Astrocyte (in vitro differentiated cells and primary cell): Measurements from ENCODE around the gene PLXDC2. TPM values are rescaled to one million over a fixed set of nuclear protein-coding genes. Genes with fewer than 3 reads are reported as not detected.

Experiments
- DNase-seq: peaks from one replicate; pipeline ENCODE4 v3.0.0-alpha.2; 2010; ENCODE audit warnings: low read depth
- FAIRE-seq: peaks from 2 replicates; lab custom pipeline; 2011; peaks lifted over from hg19 to GRCh38; lab: Jason Lieb, UNC
- H2AFZ ChIP-seq: 2 replicates; pipeline ENCODE4 v1.6.0; 2012; ENCODE audit warnings: low read depth, low read length, inconsistent platforms
- H3K27ac ChIP-seq: 2 replicates; pipeline ENCODE4 v1.5.1; 2011; ENCODE audit warnings: low read depth, low read length, inconsistent platforms
- H3K27me3 ChIP-seq: 2 replicates; pipeline ENCODE4 v1.6.0; 2011; ENCODE audit warnings: low read length, inconsistent platforms; ENCODE audit not compliant: insufficient read depth
- H3K36me3 ChIP-seq: 2 replicates; pipeline ENCODE4 v1.5.1; 2011; ENCODE audit warnings: low read length, inconsistent platforms; ENCODE audit not compliant: insufficient read depth
- H3K4me1 ChIP-seq: 2 replicates; pipeline ENCODE4 v1.5.1; 2011; ENCODE audit warnings: low read length, inconsistent platforms; ENCODE audit not compliant: insufficient read depth
- H3K4me2 ChIP-seq: 2 replicates; pipeline ENCODE4 v1.6.0; 2012; ENCODE audit warnings: low read length, inconsistent platforms
- H3K4me3 ChIP-seq: 2 replicates; pipeline ENCODE4 v1.5.1; 2011; ENCODE audit warnings: low read depth, mild to moderate bottlenecking, low read length, inconsistent platforms; ENCODE audit not compliant: insufficient read depth
- H3K79me2 ChIP-seq: 2 replicates; pipeline ENCODE4 v1.6.0; 2012; ENCODE audit warnings: mild to moderate bottlenecking, low read length, inconsistent platforms; ENCODE audit not compliant: insufficient read depth
- H3K9ac ChIP-seq: 2 replicates; pipeline ENCODE4 v1.6.0; 2012; ENCODE audit warnings: mild to moderate bottlenecking, low read length, inconsistent platforms
- H3K9me3 ChIP-seq: 2 replicates; pipeline ENCODE4 v1.5.1; 2012; ENCODE audit warnings: low read depth, mild to moderate bottlenecking, low read length, inconsistent platforms; ENCODE audit not compliant: insufficient read depth
- H4K20me1 ChIP-seq: 2 replicates; pipeline ENCODE4 v1.6.0; 2012; ENCODE audit warnings: low read length, inconsistent platforms; ENCODE audit not compliant: insufficient read depth
- H3K27ac Mint-ChIP-seq: one replicate; pipeline ENCODE4 v1.8.0; 2021; ENCODE audit warnings: mild to moderate bottlenecking, mixed read lengths; ENCODE audit not compliant: unreplicated experiment
- H3K27me3 Mint-ChIP-seq: one replicate; pipeline ENCODE4 v1.8.0; 2021; ENCODE audit warnings: low read depth, mixed read lengths; ENCODE audit not compliant: unreplicated experiment
- H3K36me3 Mint-ChIP-seq: one replicate; pipeline ENCODE4 v1.8.0; 2021; ENCODE audit warnings: low read depth, mixed read lengths; ENCODE audit not compliant: unreplicated experiment
- H3K4me1 Mint-ChIP-seq: one replicate; pipeline ENCODE4 v1.8.0; 2021; ENCODE audit warnings: low read depth, mixed read lengths; ENCODE audit not compliant: unreplicated experiment
- H3K4me3 Mint-ChIP-seq: one replicate; pipeline ENCODE4 v1.8.0; 2021; ENCODE audit warnings: mild to moderate bottlenecking, moderate library complexity, mixed read lengths; ENCODE audit not compliant: unreplicated experiment
- H3K9me3 Mint-ChIP-seq: one replicate; pipeline ENCODE4 v1.8.0; 2021; ENCODE audit warnings: mild to moderate bottlenecking, mixed read lengths; ENCODE audit not compliant: unreplicated experiment
- EZH2 ChIP-seq: IDR thresholded peaks from 2 replicates; pipeline ENCODE4 v1.6.1; 2012; ENCODE audit warnings: mild to moderate bottlenecking, low read length, inconsistent platforms; ENCODE audit not compliant: insufficient read depth
- total RNA-seq: library from RNA; stranded (reverse); gene quantifications from 2 replicates; pipeline ENCODE4 v1.2.1, GENCODE V29; 2021
- TF ChIP-seq, protein P1 (sequence below): IDR thresholded peaks from 2 replicates; pipeline ENCODE4 v1.5.1; 2011; ENCODE audit warnings: low read depth, mild to moderate bottlenecking, inconsistent platforms, low read length, moderate library complexity; ENCODE audit not compliant: insufficient read depth

The PLXDC2 gene
- total RNA-seq, 1 donor from 2014 or later: 36.1 TPM

DNA sequence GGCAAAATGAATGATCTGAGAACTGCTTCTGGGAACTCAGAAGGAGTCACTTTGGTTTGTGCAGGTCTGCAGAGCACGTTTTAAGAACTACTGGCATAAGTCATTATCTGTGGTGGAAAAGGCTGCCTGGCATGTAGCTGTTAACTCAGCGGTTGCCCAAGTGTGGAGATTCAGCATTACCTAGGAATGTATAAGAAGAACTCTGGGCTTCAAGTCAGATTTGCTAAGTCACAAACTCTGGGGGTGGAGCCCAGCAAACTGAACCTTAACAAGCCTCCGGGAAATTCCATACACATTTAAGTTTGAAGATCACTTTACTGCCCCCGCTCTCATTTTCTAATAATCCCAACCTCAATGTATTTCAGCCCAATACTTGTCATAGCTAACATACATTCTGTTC is 31.1 kb downstream of the PLXDC2 start:
- no peak overlapping the region for H3K4me3 ChIP-seq
- no peaks in the 10 kb centered on the region for H3K27me3 ChIP-seq
- H4K20me1 ChIP-seq: no peaks in the 10 kb centered on the region
- H3K27ac ChIP-seq: no peak overlapping the region
- no peaks in the 10 kb centered on the region for H3K79me2 ChIP-seq
- peak overlapping the region; percentile 5 for H3K4me2 ChIP-seq
- Mint-ChIP-seq H3K27ac (peak overlapping the region; percentile 15), H3K27me3 (no peaks in the 10 kb centered on the region), H3K4me1 (peaks cover 26% of the 10 kb centered on the region), H3K4me3 (no peak overlapping the region), H3K9me3 (no peaks in the 10 kb centered on the region), H3K36me3 (no peaks in the 10 kb centered on the region)
- H3K9ac ChIP-seq: no peak overlapping the region
- TF ChIP-seq EZH2: no peak
- TF ChIP-seq, protein P1, sequence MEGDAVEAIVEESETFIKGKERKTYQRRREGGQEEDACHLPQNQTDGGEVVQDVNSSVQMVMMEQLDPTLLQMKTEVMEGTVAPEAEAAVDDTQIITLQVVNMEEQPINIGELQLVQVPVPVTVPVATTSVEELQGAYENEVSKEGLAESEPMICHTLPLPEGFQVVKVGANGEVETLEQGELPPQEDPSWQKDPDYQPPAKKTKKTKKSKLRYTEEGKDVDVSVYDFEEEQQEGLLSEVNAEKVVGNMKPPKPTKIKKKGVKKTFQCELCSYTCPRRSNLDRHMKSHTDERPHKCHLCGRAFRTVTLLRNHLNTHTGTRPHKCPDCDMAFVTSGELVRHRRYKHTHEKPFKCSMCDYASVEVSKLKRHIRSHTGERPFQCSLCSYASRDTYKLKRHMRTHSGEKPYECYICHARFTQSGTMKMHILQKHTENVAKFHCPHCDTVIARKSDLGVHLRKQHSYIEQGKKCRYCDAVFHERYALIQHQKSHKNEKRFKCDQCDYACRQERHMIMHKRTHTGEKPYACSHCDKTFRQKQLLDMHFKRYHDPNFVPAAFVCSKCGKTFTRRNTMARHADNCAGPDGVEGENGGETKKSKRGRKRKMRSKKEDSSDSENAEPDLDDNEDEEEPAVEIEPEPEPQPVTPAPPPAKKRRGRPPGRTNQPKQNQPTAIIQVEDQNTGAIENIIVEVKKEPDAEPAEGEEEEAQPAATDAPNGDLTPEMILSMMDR: no peak
- H3K36me3 ChIP-seq: no peaks in the 10 kb centered on the region
- no peak overlapping the region for H2AFZ ChIP-seq
- no peaks in the 10 kb centered on the region for H3K9me3 ChIP-seq
- H3K4me1 ChIP-seq: peaks cover 9% of the 10 kb centered on the region
- DNase-seq (peak; percentile 84), FAIRE-seq (no peak)

DNA sequence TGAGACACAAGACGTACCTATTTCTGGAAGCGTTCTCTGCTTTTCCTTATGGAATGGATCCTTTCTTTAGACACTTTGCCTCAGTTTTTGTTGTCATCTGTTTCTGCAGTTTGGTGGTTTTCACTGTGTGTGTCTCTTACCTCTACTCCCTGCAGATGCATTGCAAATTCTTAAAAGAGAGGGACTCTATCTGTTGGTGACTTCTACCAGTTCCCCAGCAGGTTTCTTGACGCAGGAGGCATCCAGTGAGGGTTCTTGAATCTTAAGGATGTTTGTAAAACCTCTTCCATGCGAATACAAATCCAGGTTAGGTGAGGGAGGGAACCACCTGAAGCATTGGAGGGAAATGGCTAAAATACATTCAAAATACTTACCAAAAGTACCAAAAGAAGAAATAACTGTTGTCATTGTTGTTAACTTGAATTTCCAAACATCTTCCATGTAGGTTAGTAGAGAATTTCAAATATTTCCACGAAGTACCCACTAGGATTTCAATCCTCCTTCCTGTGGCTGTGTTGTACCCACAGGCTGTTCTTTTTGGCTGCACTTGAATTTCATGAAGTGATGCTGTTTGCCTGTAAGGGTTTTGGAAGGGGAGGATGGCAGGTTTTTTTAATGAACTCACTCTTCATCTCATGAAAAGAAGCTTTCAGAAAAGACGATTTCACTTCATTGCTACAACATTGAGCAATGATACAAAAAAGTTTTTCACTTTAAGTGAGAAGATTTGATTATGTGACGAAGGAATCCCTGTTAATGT is 32.2 kb downstream of the PLXDC2 start:
- TF ChIP-seq, protein P1: no peak
- TF ChIP-seq EZH2: no peak
- Histone ChIP-seq H3K4me2 (no peak overlapping the region), H3K4me3 (no peak overlapping the region), H3K27me3 (no peaks in the 10 kb centered on the region), H2AFZ (no peak overlapping the region), H3K27ac (no peak overlapping the region), H3K36me3 (no peaks in the 10 kb centered on the region), H3K4me1 (peaks cover 9% of the 10 kb centered on the region), H3K9me3 (no peaks in the 10 kb centered on the region), H3K9ac (no peak overlapping the region), H3K79me2 (no peaks in the 10 kb centered on the region), H4K20me1 (no peaks in the 10 kb centered on the region)
- DNase-seq (no peak), FAIRE-seq (no peak)
- no peaks in the 10 kb centered on the region for H3K27me3 Mint-ChIP-seq
- no peak overlapping the region for H3K4me3 Mint-ChIP-seq
- no peaks in the 10 kb centered on the region for H3K36me3 Mint-ChIP-seq
- H3K9me3 Mint-ChIP-seq: no peaks in the 10 kb centered on the region
- H3K27ac Mint-ChIP-seq: peak overlapping the region; percentile 48
- peaks cover 26% of the 10 kb centered on the region for H3K4me1 Mint-ChIP-seq

DNA sequence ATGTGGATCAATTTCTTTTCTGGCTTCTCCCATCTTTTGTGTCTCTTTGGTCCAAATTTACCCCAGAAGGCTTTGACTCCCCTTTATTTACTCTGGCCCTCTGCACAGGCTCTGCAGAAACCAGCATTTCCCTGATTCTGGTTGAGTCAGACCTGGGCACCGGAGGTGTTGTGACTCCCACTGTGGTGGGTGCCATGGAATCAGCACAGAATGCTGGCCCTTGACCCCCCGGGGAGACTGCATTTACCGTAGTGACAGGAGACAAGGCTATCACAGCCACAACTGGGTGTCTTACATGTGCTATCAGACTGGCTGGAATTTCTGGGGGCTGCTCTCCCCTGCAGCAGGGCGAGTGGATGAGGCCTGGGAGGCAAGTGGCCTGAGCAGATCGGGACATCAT is 37.6 kb downstream of the PLXDC2 start:
- Histone ChIP-seq H2AFZ (no peak overlapping the region), H3K36me3 (no peaks in the 10 kb centered on the region), H3K9ac (no peak overlapping the region), H3K27ac (no peak overlapping the region), H4K20me1 (no peaks in the 10 kb centered on the region), H3K27me3 (no peaks in the 10 kb centered on the region), H3K4me2 (peak overlapping the region; percentile 20), H3K4me1 (no peaks in the 10 kb centered on the region), H3K4me3 (no peak overlapping the region), H3K9me3 (no peaks in the 10 kb centered on the region), H3K79me2 (no peaks in the 10 kb centered on the region)
- Mint-ChIP-seq H3K4me3 (no peak overlapping the region), H3K27me3 (no peaks in the 10 kb centered on the region), H3K27ac (no peak overlapping the region), H3K4me1 (peaks cover 9% of the 10 kb centered on the region), H3K36me3 (no peaks in the 10 kb centered on the region), H3K9me3 (no peaks in the 10 kb centered on the region)
- FAIRE-seq (no peak), DNase-seq (no peak)
- TF ChIP-seq EZH2: no peak
- TF ChIP-seq, protein P1: no peak
